Activated T-helper 9 cell treated with anti-CD3 and anti-CD28 coated beads, Interleukin-2, amount 50 U/mL, for 16 hours (primary cell): ENCODE measurements around the gene TOM1L2.

Experiments used
- DNase-seq: peaks from one replicate; pipeline ENCODE4 v3.0.0-alpha.2; 2020; ENCODE audit warnings: low read depth

TOM1L2 gene

DNA sequence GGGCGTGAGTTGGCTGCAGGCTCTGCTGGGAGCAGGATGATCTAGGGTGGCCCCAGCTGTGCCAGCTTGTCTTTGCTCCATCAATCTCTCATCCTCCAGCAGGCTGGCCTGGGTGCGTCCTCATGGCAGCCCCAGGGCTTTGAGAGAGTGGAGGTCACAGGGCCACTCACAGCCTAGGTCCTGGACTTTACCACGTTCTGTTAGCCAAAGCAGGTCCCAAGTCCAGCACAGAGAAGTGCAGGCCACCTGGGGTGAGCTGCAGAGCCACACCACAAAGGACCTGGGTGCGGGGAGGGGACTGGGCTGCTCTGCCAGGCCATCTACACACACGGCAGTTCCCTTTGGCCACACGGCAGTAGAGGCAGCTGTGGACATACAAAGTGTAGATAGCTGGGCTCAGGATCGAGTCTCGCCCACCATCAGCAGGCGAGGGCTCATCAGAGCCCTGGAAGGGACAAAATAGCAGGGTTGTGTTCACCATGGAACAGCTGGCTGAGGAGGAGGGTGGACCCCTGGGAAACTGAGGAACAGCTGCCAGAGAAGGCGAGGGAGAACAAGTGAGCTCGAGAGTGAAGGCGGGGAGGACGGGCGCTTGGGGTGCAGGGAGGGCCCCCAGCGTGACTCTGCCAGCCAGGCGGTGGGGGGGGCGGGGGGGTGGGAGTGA lies 165.5 kb downstream of the TOM1L2 start:
- no peak for DNase-seq

DNA sequence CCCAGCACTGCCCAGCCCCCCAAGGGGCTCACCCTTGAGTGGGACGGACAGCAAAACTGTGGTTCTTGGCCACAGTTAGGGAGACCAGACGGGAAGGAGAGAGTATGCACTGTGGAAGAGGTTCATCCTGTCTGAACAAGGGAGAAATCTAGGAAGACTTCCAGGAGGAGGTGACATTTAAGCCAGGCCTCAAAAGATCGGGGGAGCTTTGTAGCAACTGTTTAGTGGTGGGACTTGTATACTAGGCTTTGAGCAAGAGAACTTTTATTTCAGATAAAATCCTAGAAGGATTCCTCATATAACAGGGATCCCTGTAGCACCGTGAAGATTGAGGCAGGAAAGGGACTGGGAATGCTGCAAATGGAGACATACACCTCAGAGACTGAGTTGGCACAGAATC lies 166.2 kb downstream of the TOM1L2 start:
- DNase-seq = no peak

DNA sequence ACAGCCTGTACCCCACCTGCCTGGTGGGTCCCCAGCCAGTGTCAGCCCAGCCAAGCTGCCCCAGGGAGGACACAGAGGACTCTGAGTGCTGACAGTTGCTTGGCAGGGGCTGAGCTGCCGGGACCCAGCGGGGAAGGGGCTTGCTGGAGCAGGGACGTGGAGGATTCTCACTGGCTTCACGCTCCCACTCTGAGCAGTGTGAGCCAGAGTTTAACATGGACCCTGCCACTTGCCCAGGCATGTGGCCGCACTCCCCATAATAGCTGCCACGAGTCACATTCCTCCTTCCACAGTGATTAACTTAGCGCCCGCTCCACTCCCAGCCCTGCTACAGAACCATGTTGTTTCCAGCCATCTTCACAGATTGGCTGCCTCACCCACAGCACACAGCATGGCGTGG lies 166.6 kb downstream of the TOM1L2 start:
- DNase-seq = no peak

DNA sequence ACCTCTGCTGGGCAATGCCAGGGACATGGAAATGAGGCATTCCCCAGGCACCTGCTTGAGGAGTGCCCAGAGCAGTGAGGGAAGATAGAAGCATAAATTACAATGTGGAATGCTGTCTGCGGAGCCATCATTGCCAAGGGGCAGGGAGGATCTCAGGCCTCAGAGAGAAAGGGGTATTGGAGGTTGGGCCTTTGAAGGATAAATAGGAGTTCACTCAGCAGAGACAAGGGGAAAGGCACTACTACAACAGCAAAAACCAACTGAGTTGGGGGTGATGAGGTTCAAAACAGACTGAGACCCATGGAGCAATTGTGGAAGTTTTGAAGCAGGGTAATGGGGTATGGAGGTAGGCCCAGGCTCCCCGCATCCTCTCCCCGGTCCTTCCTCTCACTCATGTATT lies 168.2 kb downstream of the TOM1L2 start:
- DNase-seq = no peak

DNA sequence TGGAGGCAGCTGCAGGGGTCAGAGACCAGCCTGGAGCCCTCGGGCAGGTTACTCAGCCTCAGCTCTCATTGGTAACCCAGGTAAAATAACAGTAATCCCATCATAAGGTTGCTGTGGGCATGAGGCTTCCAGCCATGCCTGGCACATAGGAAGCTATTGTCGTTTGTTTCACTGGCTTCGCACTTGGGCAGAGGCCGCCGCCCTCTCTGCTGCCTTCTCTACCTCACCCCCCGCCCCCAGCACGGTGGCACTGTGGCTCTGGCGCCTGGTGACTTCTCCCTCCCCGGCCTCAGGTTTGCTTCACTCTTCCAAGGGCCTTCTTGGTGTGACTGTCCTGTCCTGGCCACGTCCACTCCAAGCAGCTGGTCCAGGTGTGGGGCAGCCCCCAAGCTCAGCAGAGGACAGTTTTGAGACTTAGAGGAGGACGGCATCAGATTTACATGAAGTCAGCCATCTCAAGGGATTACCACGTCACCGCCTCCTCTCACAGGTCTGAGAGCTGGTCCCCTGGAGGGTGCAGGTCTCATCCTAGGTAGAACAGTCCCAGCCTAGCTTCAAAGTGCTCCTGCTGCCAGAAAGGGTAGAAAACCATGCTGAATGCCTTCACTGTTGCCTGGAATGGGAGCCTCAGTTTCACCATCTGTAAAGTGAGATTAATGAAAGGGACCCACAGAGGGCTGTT lies 170.3 kb downstream of the TOM1L2 start:
- no peak for DNase-seq

DNA sequence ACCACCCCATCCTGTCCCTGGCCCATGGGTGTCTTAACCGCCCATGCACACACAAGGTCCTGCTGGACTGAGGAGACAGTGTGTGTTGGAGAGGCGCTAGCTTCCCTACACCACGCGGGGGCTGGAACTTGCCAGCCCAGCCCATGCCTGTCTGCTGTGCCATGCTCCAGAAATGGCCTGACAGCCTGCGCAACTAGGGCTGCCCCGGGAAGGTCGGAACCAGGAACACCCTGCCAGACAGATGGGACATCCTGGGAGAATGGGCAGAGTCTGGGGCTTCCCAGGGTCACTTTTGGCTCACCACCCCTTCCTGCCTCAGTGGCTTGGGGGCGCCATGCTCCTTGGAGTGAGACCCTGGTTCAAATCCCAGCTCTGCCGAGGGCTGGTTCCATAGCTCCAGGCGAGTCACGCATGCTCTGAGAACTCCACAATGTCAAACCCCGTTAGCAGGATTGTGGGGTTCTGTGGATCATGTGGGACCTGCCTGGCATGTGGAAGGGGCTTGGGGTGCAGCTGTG lies 171.6 kb downstream of the TOM1L2 start:
- no peak for DNase-seq

DNA sequence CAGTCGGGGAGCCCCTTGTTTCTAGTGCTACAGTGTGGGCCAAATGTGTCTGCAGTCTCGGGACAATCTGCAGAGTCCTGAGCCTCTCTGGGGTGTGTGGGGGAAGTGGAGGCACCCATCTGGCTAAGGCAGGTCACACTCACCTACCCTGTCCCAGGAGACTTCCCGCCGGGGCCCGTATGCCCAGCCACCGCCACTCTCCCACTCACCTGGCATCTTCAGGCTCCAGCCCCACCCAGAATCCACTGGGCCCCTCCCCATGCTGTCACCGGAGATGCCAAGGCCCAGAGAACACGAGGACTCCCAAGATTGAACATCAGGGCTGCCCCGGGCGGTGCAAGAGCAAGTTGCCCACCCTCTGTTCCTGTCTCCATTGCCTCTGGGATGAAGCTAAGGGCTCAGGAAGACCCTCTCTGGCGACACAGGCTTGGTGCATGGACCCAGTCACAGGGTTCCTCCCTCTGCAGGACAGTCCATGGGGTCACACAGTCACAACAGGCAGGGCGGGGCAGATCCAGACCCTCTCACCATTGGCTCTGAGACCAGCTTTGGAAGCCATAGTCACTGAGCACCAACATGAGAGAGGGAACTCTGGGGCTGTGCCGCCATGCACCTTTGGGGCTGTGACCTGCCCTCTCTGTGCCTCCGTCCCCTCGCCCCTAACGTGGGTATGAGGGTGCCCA lies 173.5 kb downstream of the TOM1L2 start:
- DNase-seq = no peak

DNA sequence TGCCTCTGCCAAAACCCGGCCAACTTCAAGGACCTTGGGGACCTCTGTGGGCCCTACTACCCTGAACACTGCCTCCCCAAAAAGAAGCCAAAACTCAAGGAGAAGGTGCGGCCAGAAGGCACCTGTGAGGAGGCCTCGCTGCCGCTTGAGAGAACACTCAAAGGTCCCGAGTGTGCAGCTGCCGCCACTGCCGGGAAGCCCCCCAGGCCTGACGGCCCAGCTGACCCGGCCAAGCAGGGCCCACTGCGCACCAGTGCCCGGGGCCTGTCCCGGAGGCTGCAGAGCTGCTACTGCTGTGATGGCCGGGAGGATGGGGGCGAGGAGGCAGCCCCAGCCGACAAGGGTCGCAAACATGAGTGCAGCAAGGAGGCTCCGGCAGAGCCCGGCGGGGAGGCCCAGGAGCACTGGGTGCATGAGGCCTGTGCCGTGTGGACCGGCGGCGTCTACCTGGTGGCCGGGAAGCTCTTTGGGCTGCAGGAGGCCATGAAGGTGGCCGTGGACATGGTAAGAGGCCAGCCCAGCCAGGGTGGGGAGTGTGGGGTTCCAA lies 174.1 kb downstream of the TOM1L2 start:
- no peak for DNase-seq

DNA sequence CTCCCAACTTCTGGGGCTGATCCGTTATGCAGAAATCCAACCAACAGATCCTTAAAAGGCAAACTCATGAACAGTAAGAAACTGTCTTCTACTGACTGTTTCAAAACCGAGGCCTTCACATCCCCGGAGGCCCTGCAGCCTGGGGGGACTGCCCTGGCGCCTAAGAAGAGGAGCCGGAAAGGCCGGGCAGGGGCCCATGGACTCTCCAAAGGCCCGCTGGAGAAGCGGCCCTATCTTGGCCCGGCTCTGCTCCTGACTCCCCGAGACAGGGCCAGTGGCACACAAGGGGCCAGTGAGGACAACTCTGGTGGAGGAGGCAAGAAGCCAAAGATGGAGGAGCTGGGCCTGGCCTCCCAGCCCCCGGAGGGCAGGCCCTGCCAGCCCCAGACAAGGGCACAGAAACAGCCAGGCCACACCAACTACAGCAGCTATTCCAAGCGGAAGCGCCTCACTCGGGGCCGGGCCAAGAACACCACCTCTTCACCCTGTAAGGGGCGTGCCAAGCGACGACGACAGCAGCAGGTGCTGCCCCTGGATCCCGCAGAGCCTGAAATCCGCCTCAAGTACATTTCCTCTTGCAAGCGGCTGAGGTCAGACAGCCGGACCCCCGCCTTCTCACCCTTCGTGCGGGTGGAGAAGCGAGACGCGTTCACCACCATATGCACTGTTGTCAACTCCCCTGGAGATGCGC lies 174.9 kb downstream of the TOM1L2 start:
- no peak for DNase-seq

DNA sequence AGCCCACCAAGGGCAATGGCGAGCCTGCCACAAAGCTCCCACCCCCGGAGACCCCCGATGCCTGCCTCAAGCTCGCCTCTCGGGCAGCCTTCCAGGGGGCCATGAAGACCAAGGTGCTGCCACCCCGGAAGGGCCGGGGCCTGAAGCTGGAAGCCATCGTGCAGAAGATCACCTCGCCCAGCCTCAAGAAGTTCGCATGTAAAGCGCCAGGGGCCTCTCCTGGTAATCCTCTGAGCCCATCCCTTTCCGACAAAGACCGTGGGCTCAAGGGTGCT lies 175.5 kb downstream of the TOM1L2 start:
- no peak for DNase-seq

DNA sequence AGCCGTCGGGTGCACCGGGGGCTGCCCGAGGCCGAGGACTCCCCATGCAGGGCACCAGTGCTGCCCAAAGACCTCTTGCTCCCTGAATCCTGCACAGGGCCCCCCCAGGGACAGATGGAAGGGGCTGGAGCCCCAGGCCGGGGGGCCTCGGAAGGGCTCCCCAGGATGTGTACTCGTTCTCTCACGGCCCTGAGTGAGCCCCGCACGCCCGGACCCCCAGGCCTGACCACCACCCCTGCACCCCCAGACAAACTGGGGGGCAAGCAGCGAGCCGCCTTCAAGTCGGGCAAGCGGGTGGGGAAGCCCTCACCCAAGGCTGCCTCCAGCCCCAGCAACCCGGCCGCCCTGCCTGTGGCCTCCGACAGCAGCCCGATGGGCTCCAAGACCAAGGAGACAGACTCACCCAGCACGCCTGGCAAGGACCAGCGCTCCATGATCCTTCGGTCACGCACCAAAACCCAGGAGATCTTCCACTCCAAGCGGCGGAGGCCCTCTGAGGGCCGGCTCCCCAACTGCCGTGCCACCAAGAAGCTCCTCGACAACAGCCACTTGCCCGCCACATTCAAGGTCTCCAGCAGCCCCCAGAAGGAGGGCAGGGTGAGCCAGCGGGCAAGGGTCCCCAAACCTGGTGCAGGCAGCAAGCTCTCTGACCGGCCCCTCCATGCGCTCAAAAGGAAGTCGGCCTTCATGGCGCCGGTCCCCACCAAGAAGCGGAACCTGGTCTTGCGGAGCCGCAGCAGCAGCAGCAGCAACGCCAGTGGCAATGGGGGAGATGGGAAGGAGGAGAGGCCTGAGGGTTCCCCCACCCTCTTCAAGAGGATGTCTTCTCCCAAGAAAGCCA lies 176.0 kb downstream of the TOM1L2 start:
- no peak for DNase-seq

DNA sequence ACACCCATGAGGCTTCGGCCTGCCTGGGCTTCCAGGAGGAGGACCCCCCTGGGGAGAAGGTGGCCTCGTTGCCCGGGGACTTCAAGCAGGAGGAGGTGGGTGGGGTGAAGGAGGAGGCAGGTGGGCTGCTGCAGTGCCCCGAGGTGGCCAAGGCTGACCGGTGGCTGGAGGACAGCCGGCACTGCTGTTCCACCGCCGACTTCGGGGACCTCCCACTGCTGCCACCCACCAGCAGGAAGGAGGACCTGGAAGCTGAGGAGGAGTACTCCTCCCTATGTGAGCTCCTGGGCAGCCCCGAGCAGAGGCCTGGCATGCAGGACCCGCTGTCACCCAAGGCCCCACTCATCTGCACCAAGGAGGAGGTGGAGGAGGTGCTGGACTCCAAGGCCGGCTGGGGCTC lies 176.9 kb downstream of the TOM1L2 start:
- DNase-seq = no peak

DNA sequence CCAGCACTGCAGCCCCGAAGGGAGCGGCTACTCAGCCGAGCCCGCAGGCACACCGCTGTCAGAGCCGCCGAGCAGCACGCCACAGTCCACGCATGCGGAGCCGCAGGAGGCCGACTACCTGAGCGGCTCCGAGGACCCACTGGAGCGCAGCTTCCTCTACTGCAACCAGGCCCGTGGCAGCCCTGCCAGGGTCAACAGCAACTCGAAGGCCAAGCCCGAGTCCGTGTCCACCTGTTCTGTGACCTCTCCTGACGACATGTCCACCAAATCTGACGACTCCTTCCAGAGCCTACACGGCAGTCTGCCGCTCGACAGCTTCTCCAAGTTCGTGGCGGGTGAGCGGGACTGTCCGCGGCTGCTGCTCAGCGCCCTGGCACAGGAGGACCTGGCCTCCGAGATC lies 177.8 kb downstream of the TOM1L2 start:
- DNase-seq = no peak
